Left lobe of liver (tissue), 2 donors: ENCODE results near the gene GAREM1. TPM values are rescaled to one million over a fixed set of nuclear protein-coding genes. Genes with fewer than 3 reads are reported as not detected.
A peak's percentile ranks its signal among the peaks of the same experiment; 100 is the strongest.
"Not testable (repeated sequence)": the region's sequence is repeated elsewhere in the genome, so short reads cannot be mapped to it uniquely, and the experiment has no call there.

Experiments
- ATAC-seq: fragments of 200-7000 bp; cut with Tn5 transposase; one replicate; pipeline ENCODE4 v1.9.1; 2020; ENCODE audit warnings: mild to moderate bottlenecking, moderate library complexity
- DNase-seq: peaks from one replicate; pipeline ENCODE4 v3.0.0-alpha.2; 2020; ENCODE audit warnings: low spot score
- total RNA-seq: library from RNA; stranded (reverse); gene quantifications from one replicate; pipeline ENCODE4 v1.2.1, GENCODE V29; 2021
- donor health status: DM: no; HTN: no; CAD: no; lungs with moderate emphysema.
- donor health status: DM: no; HTN: yes; CAD: no.

Gene GAREM1
- total RNA-seq, 1 donor from 2014 or later, result 4.8 TPM

- no peak for DNase-seq
- ATAC-seq, result no peak
Observed at GRCh38 chr18:32264401-32264800, 206.3 kb downstream of the GAREM1 start.

- ATAC-seq, result no peak
- DNase-seq, result no peak
Observed at GRCh38 chr18:32262092-32262491, 208.6 kb downstream of the GAREM1 start.

GRCh38 chr18:32261003-32261402 lies 209.7 kb downstream of the GAREM1 start:
- ATAC-seq (peak; percentile 35), DNase-seq (no peak)

GRCh38 chr18:32259553-32259952 lies 211.1 kb downstream of the GAREM1 start:
- DNase-seq (no peak), ATAC-seq (no peak)

DNA sequence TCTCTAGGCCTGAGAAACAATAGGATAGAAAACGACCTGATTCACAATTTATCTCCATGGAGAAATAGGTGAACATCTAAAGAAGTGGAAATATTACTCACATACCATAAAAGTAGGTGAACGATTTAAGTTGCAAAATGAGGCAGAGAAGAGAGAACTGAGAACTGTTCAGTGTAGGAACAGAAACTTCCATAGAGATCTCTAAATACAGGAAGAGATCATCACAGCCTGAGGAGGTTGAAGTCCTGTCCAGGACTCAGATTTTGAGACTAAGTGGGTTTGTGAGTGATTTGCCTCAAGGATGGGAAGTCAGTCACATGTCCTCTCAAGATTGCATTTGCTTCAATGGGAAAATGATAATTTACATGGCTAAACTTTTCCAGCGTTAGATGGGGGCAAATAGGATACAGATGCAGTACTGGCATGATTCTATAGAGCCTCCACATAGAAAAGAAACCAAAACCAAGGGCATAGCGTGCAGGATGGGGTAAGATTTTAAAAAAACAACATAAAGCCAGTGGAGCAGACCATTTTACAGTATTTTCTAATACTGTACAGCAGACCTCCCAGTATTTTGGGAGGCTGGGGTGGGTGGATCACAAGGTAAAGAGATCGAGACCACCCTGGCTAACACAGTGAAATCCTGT lies 212.0 kb downstream of the GAREM1 start:
- DNase-seq (no peak), ATAC-seq (peak; percentile 46)

DNA sequence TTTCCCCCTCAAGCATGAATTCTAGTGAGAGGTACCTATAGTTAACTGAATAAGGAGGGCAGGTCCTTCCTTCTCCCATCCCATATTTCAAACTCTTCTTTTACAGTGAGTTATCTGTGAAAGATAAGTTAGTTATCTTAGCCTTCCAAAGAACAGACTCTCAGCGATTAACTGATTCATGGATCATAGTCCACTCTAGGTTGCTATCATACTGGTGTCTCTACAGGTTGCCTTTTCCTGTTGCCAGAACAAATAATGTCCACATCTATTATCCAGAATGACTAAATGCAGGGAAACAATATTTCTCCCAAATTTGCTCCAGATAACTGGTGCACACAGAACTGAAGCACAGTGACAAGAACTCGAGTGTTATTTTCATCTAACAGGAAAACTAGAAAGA lies 212.5 kb downstream of the GAREM1 start:
- ATAC-seq (peak; percentile 95), DNase-seq (no peak)

- DNase-seq, result no peak
- ATAC-seq, result no peak
Observed at GRCh38 chr18:32257084-32257785, 213.4 kb downstream of the GAREM1 start.

DNA sequence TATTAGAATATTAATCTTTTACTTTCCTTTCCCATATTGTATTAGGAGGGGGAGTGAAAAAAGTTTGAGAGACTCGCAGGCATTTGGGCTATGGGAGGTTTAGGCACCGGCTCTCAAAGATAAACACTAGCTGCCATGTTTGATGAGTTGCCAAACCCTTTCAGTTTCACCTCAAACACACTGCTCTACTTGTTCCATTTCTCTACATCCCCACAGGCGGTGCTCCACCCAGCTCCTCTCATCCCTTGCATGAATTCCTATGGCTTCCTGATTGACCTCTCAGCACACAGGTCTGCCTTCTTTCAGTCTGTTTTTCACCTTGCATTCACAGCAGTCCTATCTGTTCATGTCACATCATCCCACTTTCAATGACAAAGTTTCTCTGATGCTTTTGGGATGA lies 215.1 kb downstream of the GAREM1 start:
- no peak for DNase-seq
- ATAC-seq, result no peak

GRCh38 chr18:32252141-32252860 lies 218.4 kb downstream of the GAREM1 start:
- DNase-seq, result no peak
- ATAC-seq, result no peak

DNA sequence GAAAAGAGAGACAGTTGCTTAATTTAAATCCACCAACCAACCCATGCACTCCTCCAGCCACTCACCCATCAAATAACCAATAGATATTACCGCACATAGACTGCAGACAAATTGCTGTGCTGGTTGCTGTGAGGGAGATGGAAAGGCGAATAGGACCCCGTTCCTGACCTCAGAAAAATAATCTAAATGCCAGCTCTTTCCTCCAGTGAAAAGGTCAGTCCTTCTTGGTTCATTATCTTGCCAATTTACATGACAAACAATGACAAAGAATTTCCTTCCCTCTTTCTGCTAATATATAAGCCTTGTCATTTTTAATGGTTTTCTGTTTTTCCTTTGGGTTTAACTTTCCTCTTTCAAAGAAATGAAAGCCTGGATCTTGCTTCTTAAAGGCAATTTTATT lies 219.2 kb downstream of the GAREM1 start:
- DNase-seq (no peak), ATAC-seq (no peak)

- ATAC-seq, result peak; percentile 34
- DNase-seq, result no peak
Observed at GRCh38 chr18:32249147-32249929, 221.3 kb downstream of the GAREM1 start.

GRCh38 chr18:32244881-32245280 lies 225.8 kb downstream of the GAREM1 start:
- no peak for DNase-seq

DNA sequence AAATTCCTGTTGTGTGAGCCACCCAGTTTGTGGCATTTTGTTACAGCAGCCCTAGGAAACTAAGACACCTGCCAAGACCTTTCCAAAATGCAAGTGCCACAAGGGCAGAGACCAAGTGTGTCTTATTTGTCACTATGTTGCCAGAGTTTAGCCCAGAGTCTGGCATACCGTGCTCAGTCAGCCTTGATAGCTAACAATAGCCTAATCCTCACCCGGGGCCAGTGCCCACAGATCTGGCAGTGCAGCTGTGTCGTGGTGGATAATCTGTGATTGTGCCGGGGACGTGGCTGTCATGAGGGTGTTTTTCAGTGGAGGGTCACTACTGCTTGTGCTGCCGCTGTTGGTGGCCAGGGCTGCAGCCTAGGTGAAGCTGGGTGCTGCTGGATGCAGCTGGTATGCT lies 227.3 kb downstream of the GAREM1 start:
- ATAC-seq (no peak), DNase-seq (no peak)

More at GRCh38 chr18:32244881-32245280, 225.8 kb downstream of the GAREM1 start:
- no peak for ATAC-seq

DNA sequence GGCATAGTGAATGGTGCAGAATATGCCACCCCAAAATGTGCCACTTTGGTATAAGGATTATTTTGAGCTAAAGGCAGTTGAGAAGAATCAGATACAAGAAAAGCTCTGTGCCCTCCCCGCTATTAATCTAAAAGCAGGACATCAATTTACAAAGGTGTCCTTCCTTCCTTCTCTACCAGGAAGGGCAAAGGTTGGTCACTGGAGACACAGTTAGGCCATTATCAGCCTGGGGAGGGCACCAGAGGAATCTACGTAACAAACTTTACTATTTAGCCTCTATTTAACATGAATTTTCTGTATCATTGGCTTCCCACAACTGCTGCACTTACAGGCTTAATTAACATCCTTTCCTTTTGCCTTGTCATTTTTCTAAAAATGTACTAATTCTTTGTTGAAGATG lies 228.3 kb downstream of the GAREM1 start:
- DNase-seq (no peak), ATAC-seq (no peak)

GRCh38 chr18:32238635-32239268 lies 231.9 kb downstream of the GAREM1 start:
- DNase-seq, result no peak
- ATAC-seq, result peak; percentile 60

DNA sequence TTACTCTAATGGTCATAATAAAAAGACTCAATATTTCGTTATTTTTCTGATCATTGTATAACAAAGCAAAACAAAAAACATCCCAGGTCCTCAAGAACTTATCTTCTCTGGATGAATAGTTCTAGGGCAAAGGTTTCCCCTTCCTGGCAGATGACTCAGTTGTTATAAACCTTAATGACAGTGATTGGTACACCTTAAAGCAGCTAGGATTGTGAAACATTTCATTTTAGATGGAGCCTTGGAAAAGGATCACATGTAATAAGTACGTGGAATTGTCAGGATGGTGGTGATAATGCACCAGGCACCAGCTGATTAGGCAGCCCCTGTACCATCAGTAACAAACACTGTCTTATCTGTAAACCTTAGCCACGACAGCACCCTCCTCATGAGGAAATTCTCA lies 233.6 kb downstream of the GAREM1 start:
- ATAC-seq, result no peak
- DNase-seq, result no peak

DNA sequence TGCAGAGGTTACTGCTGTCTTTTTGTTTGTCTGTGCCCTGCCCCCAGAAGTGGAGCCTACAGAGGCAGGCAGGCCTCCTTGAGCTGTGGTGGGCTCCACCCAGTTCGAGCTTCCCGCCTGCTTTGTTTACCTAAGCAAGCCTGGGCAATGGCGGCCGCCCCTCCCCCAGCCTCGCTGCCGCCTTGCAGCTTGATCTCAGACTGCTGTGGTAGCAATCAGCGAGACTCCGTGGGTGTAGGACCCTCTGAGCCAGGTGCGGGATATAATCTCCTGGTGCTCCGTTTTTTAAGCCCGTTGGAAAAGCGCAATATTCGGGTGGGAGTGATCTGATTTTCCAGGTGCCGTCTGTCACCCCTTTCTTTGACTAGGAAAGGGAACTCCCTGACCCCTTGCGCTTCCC lies 237.3 kb downstream of the GAREM1 start:
- DNase-seq, ATAC-seq: not testable (repeated sequence)

DNA sequence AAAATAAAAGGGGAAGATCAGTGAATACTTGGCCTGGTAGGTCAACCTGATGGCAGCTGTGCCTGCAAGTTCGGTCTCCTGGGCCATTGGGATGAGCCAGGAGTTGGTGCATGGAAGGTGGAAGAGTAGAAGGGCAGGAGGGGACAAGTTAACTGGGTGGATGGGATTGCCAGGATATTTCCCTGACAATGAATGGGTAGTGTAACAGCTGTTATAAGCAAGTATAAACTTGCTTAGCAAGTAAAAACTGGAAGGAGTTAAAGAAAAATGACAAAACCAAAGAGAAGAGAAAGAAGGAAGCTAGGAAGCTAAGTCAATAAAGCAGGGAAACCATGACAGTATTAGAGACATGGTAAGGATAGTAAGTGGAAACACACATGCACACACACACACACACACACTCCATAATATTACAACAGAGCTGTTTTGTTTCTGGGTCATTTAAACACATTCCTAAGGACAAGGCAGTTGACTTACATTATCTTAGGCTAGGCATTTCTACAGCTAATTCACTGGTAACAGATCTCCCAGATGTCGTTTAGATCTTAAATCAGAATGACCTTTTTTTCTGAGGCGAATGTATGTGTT lies 251.2 kb downstream of the GAREM1 start:
- DNase-seq (no peak), ATAC-seq (no peak)

GRCh38 chr18:32216390-32216789 lies 254.3 kb downstream of the GAREM1 start:
- no peak for DNase-seq
- ATAC-seq, result no peak

DNA sequence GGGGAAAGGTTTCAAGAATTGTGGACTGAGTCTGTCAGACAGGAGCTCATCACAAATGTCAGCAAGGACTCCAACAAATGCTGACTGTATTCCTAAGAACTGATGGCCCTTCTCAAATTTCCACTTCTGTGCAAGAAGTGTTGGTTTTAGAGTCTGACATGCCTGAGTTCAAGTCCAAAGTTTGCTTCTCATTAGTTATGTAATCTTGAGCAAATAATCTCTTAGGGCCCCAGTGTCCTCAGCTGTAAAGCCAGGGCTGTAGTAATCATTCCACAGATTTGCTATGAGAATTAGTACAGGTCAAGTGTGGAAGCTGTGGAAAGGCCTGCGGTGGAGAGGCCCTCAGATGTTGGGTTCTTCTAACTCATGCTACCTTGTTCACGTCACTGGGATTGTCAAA lies 257.0 kb downstream of the GAREM1 start:
- ATAC-seq (peak; percentile 88), DNase-seq (no peak)
